NCI-H2107 treated with DMSO at 0.1 percent for 48 hours (cell line): ENCODE results near the gene M6PR.
"Not testable (repeated sequence)": the region's sequence is repeated elsewhere in the genome, so short reads cannot be mapped to it uniquely, and the experiment has no call there.

Source experiments
- DNase-seq: peaks from one replicate; lab custom pipeline; 2025; ENCODE audit not compliant: unreplicated experiment; lab: John Stamatoyannopoulos, UW

The M6PR gene

DNA sequence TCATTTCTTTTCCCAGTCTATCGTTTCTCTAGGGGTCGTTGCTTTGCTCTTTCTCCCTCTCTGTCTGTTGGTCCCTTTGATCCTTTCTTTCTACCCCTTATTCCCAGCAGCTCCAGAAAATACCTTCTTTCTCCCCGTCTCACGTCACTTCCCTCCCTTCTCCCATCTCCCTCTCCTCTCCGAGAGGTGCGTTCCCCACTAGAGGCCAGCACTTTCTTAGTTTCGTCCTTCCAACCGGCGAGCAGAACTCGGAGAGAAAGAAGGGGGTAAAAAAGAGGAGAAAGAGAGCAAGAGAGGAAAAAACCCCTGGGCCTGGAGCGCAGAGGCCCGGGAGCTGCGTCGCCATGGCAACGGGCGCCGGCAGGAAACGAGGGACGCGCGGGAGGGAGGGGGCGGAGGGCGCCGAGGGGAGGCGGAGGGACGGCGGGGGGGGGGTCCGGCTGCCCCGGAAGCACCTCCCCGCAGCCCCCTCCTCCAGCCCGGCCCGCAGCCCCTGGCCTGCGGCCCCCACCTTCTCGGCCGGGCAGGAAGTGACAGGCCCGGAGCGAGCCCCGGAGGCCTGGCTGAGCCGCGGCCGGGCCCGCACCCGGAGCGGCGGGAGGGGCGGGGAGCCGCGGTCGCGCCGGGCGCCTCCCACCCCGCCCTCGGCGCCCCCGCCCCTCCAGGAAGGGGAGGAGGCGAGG, 35.3 kb downstream of the M6PR start, which contains the start of gene PHC1:
Gene PHC1 (plus strand): TSS at position 477 of the 683 bp plus-strand sequence. CDS start 3,169 bp downstream, outside the sequence.
- DNase-seq, result peak; percentile 77

DNA sequence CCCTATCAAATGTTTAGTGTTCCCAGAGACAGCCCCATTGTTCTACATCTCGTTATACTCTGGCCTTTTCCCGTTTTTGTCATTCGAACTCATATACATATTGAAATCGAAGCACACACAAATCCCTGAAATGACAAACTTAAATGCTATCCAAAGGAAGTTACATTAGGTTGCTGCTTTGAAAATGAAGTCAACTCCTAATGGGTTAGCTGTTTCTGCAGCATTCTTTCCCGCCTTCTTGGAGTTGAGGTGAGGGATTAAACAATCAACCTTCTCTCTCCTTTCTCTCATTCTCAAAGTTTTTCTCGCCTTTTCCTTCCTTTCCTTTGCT, 35.8 kb downstream of the M6PR start:
- peak; percentile 77 for DNase-seq

DNA sequence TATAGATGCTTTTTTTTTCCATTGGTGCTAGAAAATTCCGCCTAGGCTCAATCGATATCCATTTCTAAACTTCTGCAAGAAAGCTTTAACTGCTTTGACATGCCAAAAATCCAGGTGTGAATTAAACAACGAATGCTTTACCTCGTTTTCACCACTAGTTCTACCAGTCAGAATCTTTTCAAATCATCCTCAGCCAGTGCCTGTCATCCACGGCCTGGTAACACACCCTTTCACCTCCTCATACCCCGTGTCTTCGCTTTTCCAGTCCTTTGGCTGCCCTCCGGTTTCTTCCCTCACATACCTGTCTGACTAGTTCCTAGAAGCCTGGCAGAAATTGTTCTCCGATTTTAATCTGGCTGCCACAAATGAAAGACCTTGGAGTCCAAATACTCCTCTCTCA, 36.5 kb downstream of the M6PR start:
- peak; percentile 35 for DNase-seq

DNA sequence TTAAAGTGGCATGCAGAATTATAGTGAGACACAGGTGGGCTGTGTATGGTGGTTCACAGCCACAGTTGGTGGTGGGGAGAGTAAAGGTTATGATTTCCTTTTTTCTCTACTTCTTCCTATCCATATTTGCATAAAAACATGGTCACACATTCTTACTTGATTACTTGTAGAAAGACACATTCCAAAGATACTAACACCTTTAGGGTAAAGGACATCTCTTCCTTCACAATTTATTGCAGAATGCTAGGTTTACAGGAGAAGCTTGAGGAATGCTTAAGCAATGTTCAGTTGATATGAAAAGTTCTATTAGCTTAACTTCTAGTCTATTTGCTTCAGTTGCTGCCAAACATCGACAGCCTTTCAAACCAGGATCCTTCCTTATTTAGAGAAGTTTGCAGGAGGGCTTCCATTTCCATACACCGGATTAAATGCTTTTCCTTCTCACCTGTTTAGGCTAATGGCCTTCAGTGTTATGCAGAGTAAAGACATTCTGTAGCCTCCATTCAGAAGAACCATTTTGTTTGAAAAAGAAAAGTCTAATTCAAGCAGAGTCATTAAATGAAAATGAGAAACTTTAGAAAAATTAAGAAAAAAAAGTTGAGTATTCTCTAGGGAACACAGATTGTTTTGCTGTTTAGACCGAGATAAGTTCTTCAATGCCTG, 37.7 kb downstream of the M6PR start:
- no peak for DNase-seq

DNA sequence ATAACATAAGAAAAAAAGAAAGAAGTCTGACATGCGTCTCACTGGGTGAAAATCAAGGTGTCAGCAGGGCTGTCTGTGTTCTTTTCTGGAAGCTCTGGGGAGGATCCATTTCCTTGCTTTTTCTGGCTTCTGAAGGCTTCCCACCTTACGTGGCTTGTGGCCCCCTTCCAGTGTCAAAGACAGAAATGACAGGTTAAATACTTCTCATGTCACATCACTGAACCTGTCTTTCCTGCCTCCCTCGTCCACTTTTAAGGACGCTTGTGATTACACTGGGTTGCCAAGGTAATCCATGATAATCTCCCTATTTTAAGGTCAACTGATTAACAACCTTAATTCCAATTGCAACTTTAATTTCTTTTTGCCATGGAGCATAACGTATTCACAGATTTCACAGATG, 39.7 kb downstream of the M6PR start:
- DNase-seq, result no peak

DNA sequence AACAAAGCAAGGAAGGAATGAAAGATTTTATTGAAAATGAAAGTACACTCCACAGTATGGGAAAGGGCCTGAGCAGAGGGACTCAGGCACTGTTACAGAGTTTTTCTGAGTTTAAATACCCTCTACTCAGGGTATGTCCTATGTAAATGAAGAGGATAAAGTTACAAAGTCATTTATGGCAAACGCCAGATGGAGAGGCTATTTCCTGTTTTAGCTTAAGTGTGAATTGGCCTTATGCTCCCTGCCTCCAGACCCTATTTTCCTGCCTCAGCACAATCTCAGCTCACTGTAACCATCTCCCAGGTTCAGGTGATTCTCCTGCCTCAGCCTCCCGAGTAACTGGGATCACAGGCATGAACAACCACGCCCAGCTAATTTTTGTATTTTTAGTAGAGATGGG, 41.9 kb downstream of the M6PR start:
- DNase-seq, result no peak

DNA sequence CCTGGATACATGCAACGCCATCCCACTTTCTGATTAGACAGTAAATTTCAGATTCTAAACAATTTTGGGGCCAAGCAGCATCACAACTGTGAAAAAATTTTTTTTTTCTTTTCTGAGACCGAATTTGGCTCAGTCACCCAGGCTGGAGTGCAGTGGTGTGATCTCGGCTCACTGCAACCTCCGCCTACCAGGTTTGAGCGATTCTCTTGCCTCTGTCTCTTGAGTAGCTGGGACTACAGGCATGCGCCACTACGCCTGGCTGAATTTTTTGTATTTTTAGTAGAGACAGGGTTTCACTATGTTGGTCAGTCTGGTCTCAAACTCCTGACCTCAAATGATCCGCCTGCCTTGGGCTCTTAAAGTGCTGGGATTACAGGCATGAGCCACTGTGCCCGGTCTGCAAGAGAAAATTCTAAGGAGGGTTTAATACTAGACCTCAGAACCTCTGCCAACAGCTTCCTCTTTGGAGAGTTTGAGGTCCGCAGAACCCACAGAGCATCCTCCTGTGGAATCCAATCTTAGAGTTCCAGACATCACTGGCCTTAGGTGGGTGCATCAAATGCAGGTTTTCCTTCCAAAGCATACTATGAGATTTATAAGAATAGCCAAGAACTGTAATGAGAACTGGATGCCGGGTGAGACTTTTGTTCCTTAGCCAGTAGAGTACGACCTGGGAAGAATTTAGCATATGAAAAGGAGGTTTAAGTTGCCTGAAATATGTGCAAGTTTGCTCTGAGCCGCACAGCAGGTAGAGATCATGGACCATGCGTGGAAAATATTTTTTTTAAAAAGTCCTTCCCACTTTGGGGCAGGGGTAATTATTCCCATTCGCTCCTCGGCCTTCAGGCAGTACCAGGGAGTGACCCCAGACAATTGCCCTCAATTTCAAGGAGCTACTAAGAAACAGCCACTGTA, 42.9 kb downstream of the M6PR start:
- DNase-seq, result no peak

DNA sequence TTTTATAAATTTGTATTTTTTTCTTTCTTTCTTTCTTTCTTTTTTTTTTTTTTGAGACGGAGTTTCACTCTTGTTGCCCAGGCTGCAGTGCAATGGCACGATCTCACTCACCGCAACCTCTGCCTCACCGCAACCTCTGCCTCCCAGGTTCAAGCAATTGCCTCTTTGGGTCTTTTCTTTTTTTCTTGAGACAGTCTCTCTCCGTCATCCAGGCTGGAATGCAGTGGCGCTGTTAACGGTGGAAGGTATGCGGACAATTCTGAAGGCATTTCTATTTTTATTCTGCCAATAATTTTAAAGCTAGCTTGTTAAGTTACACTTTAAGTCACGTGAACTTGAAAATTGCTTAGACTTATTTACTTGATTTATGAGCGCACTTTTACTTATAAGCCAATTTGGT, 43.9 kb downstream of the M6PR start:
- no peak for DNase-seq

DNA sequence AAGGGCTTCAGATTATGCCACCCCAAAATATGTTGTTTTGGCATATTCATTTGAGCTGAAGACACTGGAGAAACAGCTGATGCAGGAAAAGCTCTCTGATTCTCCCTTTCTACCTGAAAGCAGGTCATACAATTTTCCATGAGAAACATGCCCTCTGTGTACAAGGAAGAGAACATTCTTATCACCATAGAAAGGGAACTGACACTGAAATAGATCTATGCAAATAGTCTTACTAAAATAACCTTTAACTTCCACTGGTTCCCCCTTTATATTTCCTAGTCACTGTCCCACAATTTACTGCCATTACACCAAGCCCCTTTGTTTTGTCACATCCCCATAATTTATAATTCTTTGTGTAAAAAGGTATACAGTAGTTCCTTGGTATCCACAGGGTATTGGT, 44.8 kb downstream of the M6PR start:
- no peak for DNase-seq

DNA sequence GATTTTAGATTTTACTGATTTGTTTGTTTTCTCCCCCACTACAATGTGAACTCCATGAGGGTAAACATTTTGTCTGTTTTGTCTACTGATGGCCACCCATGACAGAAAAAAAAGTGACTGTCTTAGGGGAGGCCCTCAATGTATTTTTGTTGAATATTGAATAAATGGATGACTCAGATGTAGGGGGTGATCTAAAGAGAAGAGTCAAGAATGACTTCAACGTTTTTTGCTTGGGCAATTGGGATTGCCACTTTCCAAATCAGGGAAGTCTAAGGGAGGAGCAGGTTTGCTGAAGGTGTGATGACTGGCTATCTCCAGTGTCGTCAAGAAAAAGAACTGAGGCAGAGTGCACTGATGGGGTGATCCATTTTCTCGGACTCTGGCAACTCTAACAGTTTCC, 45.8 kb downstream of the M6PR start:
- DNase-seq, result no peak

DNA sequence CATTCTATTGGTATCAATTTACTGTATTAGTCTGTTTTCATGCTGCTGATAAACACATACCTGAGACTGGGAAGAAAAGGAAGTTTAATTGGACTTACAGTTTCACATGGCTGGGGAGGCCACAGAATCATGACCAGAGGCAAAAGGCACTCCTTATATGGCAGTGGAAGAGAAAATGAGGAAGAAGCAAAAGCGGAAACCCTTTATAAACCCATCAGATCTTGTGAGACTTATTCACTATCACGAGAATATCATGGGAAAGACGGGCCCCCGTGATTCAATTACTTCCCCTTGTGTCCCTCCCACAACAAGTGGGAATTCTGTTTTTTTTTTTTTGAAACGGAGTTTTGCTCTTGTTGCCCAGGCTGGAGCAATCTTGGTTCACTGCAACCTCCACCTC, 46.7 kb downstream of the M6PR start:
- DNase-seq, result not testable (repeated sequence)

DNA sequence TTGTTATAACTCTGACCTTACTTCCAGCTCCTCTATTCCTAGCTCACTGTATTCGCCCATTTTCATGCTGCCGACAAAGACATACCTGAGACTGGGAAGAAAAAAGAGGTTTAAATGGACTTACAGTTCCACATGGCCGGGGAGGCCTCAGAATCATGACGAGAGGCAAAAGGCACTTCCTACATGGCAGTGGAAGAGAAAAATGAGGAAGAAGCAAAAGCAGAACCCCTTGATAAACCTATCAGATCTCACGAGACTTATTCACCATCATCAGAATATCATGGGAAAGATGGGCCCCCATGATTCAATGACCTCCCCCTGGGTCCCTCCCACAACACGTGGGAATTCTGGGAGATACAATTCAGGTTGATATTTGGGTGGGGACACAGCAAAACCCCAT, 49.6 kb downstream of the M6PR start:
- no peak for DNase-seq

DNA sequence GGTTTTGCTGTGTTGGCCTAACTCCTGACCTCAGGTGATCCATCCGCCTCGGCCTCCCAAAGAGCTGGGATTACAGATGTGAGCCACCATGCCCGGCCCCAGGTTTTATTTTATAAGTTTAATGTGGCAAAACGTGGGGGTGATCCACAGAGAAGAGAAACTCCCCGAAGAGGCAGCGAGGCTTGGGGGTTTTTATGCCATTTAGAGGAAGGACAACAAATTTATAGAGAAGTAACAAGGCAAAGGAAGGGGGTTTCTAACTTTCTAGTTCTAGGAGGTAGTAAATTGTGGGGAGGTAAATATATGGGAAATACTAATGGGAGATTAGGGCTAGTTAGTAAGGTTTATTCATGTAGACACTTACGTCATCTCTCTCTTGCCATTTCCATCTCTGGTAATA, 52.4 kb downstream of the M6PR start:
- DNase-seq, result no peak

DNA sequence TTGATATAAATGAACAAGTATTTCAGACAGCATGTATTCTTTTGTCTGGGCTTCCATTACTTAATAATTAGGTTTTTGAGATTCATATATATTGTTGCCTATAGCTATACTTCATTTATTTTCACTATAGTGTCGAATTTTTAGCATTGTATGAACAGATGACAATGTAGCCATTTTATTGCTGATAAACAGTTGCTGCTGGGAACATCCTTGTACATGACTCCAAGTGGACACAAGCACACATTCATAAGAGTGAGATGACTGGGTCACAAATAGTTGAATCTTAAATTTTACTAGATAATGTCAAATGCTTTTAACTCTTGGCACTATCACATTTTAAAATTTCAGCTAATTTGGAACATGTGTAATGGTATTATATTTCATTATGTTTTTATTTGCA, 54.5 kb downstream of the M6PR start:
- DNase-seq, result no peak

DNA sequence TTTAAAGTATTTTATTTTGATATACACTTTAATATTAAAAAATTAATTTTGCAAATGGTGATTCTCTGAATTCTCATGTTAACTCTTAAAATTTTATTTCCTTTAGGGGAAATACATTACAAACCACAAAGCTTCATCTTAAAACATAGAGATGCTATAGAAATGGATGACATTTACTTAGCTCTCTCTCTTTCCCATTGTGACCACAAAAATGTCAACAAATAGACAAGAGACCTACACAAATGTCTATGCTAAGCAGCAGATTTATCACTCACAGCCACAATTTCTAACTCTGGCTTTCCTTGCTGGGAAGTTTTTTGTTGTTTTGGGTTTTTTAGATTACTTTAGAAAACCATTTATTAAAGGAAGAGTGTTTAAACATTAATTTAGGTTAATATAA, 55.1 kb downstream of the M6PR start:
- no peak for DNase-seq

DNA sequence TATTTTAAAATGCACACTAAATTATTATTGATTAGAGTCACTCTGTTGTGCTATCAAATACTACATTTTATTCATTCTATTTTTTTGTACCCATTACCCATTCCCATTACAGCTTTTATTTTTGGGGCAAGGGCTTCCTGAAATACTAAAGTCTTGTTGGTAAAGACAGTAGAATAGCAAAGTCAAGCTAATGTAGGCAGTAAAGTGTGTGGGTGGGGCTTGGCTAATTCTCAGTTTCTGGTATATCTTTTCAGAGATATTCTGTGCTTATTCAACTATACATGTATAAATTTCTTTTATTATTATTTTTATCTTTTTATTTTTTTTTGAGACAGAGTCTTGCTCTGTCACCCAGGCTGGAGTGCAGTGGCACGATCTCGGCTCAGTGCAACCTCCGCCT, 57.5 kb downstream of the M6PR start:
- DNase-seq, result no peak
